ENCODE data around the gene EVA1B.

DNA sequence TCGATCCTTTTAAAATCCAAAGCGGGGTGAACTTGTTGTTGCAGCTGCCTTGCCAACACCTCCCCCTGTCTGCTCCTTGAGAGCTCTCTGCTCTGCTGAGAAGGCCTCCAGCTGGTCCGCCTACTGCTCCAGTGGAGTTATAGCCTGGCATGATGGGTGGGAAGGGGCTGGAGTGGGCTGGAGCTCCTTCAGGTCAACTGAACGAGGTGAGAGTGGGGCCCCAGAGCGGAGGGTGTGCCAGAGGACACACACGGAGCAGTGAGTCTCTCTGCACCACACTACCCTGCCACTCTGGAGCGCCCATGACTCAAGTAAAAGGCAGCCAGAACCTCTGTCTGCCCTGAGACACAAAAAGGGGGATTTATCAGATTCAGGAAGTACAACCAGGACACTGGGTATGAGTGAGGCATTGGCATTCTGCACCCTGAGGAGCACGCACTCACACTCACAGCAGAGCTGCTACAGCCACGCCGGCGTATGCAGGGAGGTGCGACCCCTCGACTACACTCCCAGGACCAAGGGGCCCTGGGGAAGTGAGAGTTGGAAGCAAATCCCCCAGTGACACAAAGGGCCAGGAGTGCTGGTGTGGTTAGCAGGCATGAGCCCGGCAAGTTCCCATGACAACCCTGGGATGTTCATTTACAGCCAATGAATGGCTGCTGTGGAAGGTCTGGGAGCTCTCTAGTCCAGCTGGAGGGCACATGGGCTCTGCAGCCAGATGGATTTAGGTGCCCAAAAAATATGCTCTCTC is 28.0 kb upstream of the EVA1B start:
- TF ChIP-seq, protein P1, sequence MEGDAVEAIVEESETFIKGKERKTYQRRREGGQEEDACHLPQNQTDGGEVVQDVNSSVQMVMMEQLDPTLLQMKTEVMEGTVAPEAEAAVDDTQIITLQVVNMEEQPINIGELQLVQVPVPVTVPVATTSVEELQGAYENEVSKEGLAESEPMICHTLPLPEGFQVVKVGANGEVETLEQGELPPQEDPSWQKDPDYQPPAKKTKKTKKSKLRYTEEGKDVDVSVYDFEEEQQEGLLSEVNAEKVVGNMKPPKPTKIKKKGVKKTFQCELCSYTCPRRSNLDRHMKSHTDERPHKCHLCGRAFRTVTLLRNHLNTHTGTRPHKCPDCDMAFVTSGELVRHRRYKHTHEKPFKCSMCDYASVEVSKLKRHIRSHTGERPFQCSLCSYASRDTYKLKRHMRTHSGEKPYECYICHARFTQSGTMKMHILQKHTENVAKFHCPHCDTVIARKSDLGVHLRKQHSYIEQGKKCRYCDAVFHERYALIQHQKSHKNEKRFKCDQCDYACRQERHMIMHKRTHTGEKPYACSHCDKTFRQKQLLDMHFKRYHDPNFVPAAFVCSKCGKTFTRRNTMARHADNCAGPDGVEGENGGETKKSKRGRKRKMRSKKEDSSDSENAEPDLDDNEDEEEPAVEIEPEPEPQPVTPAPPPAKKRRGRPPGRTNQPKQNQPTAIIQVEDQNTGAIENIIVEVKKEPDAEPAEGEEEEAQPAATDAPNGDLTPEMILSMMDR (conservative IDR thresholded peaks at IDR 0.05), result no peak
- TF ChIP-seq EZH2 (IDR thresholded peaks at IDR 0.05; ENCODE audit: low read depth), result no peak
